NCI-H82 treated with DMSO at 0.1 percent for 48 hours (cell line): ENCODE results near the gene NRCAM.
"Not testable (repeated sequence)": the region's sequence is repeated elsewhere in the genome, so short reads cannot be mapped to it uniquely, and the experiment has no call there.

ENCODE experiments used
- DNase-seq: peaks from one replicate; lab custom pipeline; 2025; ENCODE audit not compliant: unreplicated experiment; lab: John Stamatoyannopoulos, UW

The NRCAM gene

GRCh38 chr7:108285003-108285368, 171.2 kb downstream of the NRCAM start:
- no peak for DNase-seq

GRCh38 chr7:108284349-108285002, 171.8 kb downstream of the NRCAM start:
- no peak for DNase-seq

DNA sequence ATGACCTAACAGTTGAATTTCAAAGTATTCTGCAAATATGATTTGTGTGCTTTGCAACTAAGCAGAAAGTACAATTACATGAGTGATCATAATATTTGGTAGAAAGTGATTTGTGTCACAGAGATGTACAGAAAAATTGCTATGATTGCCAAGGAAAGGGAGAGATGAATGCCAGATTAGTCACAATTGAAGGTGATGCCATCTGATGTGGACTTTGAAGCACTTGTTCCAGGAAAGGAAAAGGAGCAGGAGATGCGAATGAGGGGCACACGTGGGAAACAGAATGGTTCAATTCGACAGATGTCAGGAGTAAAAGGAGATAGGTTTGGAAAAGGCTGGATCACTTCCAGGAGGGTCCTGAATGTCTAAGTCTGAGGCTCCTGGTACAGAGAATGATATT, 173.0 kb downstream of the NRCAM start:
- DNase-seq, result no peak

DNA sequence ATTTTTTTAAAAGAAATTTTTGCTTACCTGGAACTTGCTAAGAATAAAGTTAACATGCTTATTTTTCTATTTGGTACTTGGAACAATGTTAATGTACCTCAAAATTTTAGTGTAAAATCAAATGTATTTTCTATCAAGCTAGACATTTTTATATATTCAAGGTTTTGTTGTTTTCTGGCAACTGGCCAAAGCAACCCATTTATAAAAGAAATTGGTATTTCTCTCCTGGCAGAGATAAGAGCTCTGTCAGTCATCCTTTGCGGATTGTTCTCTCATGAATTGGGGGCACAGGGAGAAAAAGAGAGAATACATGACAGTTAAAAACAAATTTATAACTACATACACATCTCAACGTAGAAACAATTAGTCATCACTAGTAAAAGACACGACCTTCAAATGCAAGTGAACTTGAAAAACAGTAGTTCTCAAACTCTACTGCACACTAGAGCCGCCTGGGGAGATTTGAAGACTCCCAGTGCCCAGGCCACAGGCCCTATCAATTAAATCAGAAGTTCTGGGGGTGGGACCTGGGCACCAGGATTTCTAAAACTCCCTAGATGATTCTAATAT, 173.7 kb downstream of the NRCAM start:
- DNase-seq, result no peak

- DNase-seq, result no peak
Measured at GRCh38 chr7:108280136-108280535, 176.1 kb downstream of the NRCAM start.

DNA sequence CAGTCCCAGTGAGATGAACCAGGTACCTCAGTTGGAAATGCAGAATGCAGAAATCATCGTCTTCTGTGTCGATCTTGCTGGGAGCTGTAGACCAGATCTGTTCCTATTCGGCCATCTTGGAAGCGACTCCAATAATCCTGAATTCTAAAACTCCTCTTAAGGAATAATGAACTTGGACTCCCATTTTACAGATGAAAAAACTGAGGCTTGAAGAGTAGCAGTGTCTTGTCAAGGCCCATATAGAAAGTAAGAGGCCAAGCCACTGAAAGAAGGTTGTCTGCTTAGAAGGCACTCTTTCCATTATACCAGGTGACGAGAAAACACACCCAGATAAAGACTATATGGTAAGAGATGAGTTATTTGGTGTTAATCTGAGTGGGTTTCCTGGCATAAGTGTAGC, 177.5 kb downstream of the NRCAM start:
- DNase-seq, result no peak

- DNase-seq, result no peak
Measured at GRCh38 chr7:108278281-108278680, 178.0 kb downstream of the NRCAM start.

- DNase-seq, result not testable (repeated sequence)
Measured at GRCh38 chr7:108274447-108274846, 181.8 kb downstream of the NRCAM start.

- not testable (repeated sequence) for DNase-seq
Measured at GRCh38 chr7:108272891-108273290, 183.3 kb downstream of the NRCAM start.

GRCh38 chr7:108270385-108271015, 185.7 kb downstream of the NRCAM start:
- no peak for DNase-seq

GRCh38 chr7:108268200-108268820, 187.9 kb downstream of the NRCAM start:
- no peak for DNase-seq

DNA sequence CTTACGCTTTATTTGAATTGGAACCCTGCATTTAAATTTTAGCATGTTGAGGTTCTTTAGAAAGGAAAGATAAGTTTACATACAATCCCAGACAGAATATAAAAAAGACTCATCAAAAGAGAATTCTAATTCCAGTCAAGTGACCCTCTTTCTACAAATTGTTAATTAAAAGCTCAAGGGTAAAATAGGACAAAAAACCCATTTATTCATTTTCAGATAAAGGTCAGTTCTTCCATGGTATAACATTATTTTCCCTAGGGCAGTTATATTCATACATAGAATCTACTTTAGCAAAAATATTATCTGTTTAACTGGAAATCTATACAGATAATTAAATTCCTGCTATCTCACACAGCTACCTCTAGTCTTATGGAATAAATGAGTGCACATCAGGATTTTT, 188.6 kb downstream of the NRCAM start:
- no peak for DNase-seq

GRCh38 chr7:108266491-108266890, 189.7 kb downstream of the NRCAM start:
- DNase-seq, result no peak

GRCh38 chr7:108266035-108266434, 190.2 kb downstream of the NRCAM start:
- DNase-seq, result no peak

DNA sequence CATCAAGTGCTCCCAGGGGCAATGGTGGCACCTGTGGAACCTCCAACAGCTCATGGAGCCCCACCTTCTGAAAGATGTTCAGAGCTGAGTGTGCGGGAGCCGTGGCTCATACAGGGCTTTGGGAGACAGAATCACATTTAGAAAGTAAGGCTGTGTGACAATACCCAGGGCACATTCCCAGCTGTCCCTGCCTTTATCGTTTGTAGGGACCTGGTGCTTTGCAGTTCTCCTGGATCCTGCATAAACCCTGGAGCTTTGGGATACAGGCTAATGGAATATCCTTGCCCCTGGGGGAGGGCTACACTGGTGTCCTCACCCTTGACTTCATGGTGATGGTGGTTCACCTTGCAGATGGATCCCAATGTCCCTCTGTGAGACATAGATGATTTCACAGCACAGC, 191.2 kb downstream of the NRCAM start:
- no peak for DNase-seq

DNA sequence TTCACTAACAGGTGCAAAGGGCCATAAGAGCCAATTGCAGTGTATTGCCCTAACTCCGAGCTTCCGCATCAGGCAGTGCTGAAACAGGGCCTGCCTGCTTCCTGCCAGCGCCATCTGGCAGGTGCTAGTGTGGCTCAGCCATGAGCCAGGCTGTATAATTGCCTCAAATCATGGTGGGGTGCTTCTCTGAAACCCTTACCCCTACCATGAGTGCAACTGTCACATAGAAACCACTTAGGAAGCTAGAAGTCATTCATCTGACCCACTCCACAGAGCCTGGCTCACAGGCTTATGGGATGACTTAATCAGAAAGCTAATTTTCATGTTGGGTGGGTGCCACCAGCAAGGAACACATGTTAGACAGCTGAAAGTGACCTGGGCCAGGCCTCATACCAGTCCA, 192.8 kb downstream of the NRCAM start:
- DNase-seq, result no peak

GRCh38 chr7:108261560-108262255, 194.5 kb downstream of the NRCAM start:
- no peak for DNase-seq

GRCh38 chr7:108259447-108259846, 196.8 kb downstream of the NRCAM start:
- not testable (repeated sequence) for DNase-seq

- DNase-seq, result no peak
Measured at GRCh38 chr7:108257954-108258353, 198.3 kb downstream of the NRCAM start.

DNA sequence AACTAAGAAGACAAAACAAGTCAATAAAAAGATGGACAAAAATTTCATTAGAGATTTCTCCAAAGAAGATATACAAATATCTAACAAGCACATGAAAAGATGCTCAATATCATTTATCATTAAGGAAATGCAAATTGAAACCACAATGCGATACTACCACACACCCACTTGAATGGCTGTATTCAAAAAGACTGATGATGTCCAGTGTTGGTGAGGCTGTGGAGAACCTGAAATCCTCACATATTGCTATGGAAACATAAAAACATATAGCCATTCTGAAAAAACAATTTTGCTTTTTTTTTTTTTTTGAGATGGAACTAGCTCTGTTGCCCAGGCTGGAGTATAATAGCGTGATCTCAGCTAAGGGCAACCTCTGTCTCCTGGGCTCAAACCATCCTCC, 202.0 kb downstream of the NRCAM start:
- DNase-seq, result no peak

GRCh38 chr7:108253275-108254044, 202.8 kb downstream of the NRCAM start:
- no peak for DNase-seq
